Activated CD8-positive, alpha-beta memory T cell treated with anti-CD3 and anti-CD28 coated beads, Interleukin-2, amount 10 ng/mL, durations not matched to agents 7 days and 5 days (primary cell): ENCODE measurements around the gene CPLANE1. TPM values are rescaled to one million over a fixed set of nuclear protein-coding genes. Genes with fewer than 3 reads are reported as not detected.
"Not testable (repeated sequence)": the region's sequence is repeated elsewhere in the genome, so short reads cannot be mapped to it uniquely, and the experiment has no call there.

Experiments
- ATAC-seq: fragments of 150-1000 bp; cut with Tn5 transposase; one replicate; pipeline ENCODE4 v1.10.0; 2021; ENCODE audit warnings: moderate library complexity
- CTCF ChIA-PET: fragments of 350-600 bp; sonication (Branson Sonifier 250); formaldehyde crosslinking; loops from one replicate; lab custom pipeline; 2021; ENCODE audit warnings: antibody characterized with exemption; lab: Charles Lee
- DNase-seq: peaks from one replicate; pipeline ENCODE4 v3.0.0-alpha.2; 2020
- H3K27ac Mint-ChIP-seq: one replicate; pipeline ENCODE4 v1.8.0; 2021; ENCODE audit warnings: mild to moderate bottlenecking, mixed read lengths
- H3K27me3 Mint-ChIP-seq: one replicate; pipeline ENCODE4 v1.8.0; 2021; ENCODE audit warnings: mixed read lengths
- H3K36me3 Mint-ChIP-seq: one replicate; pipeline ENCODE4 v1.8.0; 2021; ENCODE audit warnings: mild to moderate bottlenecking, mixed read lengths
- H3K4me1 Mint-ChIP-seq: one replicate; pipeline ENCODE4 v1.8.0; 2021; ENCODE audit warnings: mixed read lengths
- H3K4me3 Mint-ChIP-seq: one replicate; pipeline ENCODE4 v1.8.0; 2021; ENCODE audit warnings: mild to moderate bottlenecking, moderate library complexity, mixed read lengths
- H3K9me3 Mint-ChIP-seq: one replicate; pipeline ENCODE4 v1.8.0; 2022; ENCODE audit warnings: low read depth, mixed read lengths
- total RNA-seq, 2 experiments: library from RNA; stranded (reverse); gene quantifications; one replicate each; pipeline ENCODE4 v1.2.3, GENCODE V29; 2021

CPLANE1 gene
- total RNA-seq, 2 experiments from 2014 or later: 8.0 to 9.3 TPM

GRCh38 chr5:37093795-37094194 lies 155.4 kb downstream of the CPLANE1 start:
- H3K27ac Mint-ChIP-seq, H3K27me3 Mint-ChIP-seq, H3K9me3 Mint-ChIP-seq, ATAC-seq, DNase-seq, CTCF ChIA-PET, H3K4me1 Mint-ChIP-seq, H3K4me3 Mint-ChIP-seq: not testable (repeated sequence)
- peaks cover 17% of the 10 kb centered on the region for H3K36me3 Mint-ChIP-seq

- ATAC-seq: no peak
- CTCF ChIA-PET: no interaction called here
- H3K27me3 Mint-ChIP-seq: no peaks in the 10 kb centered on the region
- H3K4me1 Mint-ChIP-seq: no peaks in the 10 kb centered on the region
- no peak for DNase-seq
- H3K4me3 Mint-ChIP-seq: no peak overlapping the region
- H3K27ac Mint-ChIP-seq: no peak overlapping the region
- H3K9me3 Mint-ChIP-seq: no peaks in the 10 kb centered on the region
- peaks cover 2% of the 10 kb centered on the region for H3K36me3 Mint-ChIP-seq
These were observed 158.4 kb downstream of the CPLANE1 start for GRCh38 chr5:37090781-37091180.

- H3K27ac Mint-ChIP-seq: no peak overlapping the region
- peaks cover 2% of the 10 kb centered on the region for H3K36me3 Mint-ChIP-seq
- no peaks in the 10 kb centered on the region for H3K27me3 Mint-ChIP-seq
- H3K4me3 Mint-ChIP-seq: no peak overlapping the region
- no peaks in the 10 kb centered on the region for H3K4me1 Mint-ChIP-seq
- no peaks in the 10 kb centered on the region for H3K9me3 Mint-ChIP-seq
- DNase-seq (no peak), ATAC-seq (no peak)
- CTCF ChIA-PET: no interaction called here
These were observed 159.0 kb downstream of the CPLANE1 start for GRCh38 chr5:37090123-37090726.

- Mint-ChIP-seq H3K27me3 (no peaks in the 10 kb centered on the region), H3K27ac (no peak overlapping the region), H3K9me3 (no peaks in the 10 kb centered on the region), H3K36me3 (peaks cover 9% of the 10 kb centered on the region), H3K4me1 (no peaks in the 10 kb centered on the region), H3K4me3 (no peak overlapping the region)
- CTCF ChIA-PET: no interaction called here
- no peak for DNase-seq
- ATAC-seq: no peak
These were observed 161.2 kb downstream of the CPLANE1 start for GRCh38 chr5:37088009-37088408.

GRCh38 chr5:37086466-37087173 lies 162.6 kb downstream of the CPLANE1 start:
- Mint-ChIP-seq H3K9me3 (no peaks in the 10 kb centered on the region), H3K27me3 (no peaks in the 10 kb centered on the region), H3K27ac (no peak overlapping the region), H3K4me1 (no peaks in the 10 kb centered on the region), H3K36me3 (peaks cover 11% of the 10 kb centered on the region), H3K4me3 (no peak overlapping the region)
- CTCF ChIA-PET: no interaction called here
- ATAC-seq: no peak
- DNase-seq: no peak

- H3K4me1 Mint-ChIP-seq, H3K9me3 Mint-ChIP-seq: not testable (repeated sequence)
These were observed 163.2 kb downstream of the CPLANE1 start for GRCh38 chr5:37086026-37086425.

GRCh38 chr5:37082977-37083376 lies 166.2 kb downstream of the CPLANE1 start:
- peaks cover 29% of the 10 kb centered on the region for H3K36me3 Mint-ChIP-seq
- H3K27ac Mint-ChIP-seq, ATAC-seq, H3K4me3 Mint-ChIP-seq, H3K9me3 Mint-ChIP-seq, H3K4me1 Mint-ChIP-seq, CTCF ChIA-PET, H3K27me3 Mint-ChIP-seq, DNase-seq: not testable (repeated sequence)

More at GRCh38 chr5:37086026-37086425, 163.2 kb downstream of the CPLANE1 start:
- CTCF ChIA-PET, ATAC-seq, DNase-seq, H3K27me3 Mint-ChIP-seq, H3K27ac Mint-ChIP-seq, H3K4me3 Mint-ChIP-seq: not testable (repeated sequence)
- H3K36me3 Mint-ChIP-seq: peaks cover 12% of the 10 kb centered on the region

- Mint-ChIP-seq H3K27me3 (no peaks in the 10 kb centered on the region), H3K36me3 (peaks cover 31% of the 10 kb centered on the region), H3K9me3 (peaks cover 2% of the 10 kb centered on the region), H3K27ac (no peak overlapping the region), H3K4me1 (no peaks in the 10 kb centered on the region), H3K4me3 (no peak overlapping the region)
- no peak for DNase-seq
- CTCF ChIA-PET: no interaction called here
- ATAC-seq: no peak
These were observed 168.5 kb downstream of the CPLANE1 start for GRCh38 chr5:37080697-37081096.

- Mint-ChIP-seq H3K9me3 (peaks cover 2% of the 10 kb centered on the region), H3K36me3 (peaks cover 22% of the 10 kb centered on the region), H3K27ac (no peak overlapping the region), H3K4me3 (no peak overlapping the region), H3K27me3 (no peaks in the 10 kb centered on the region), H3K4me1 (no peaks in the 10 kb centered on the region)
- DNase-seq: no peak
- no peak for ATAC-seq
- CTCF ChIA-PET: no interaction called here
These were observed 172.0 kb downstream of the CPLANE1 start for GRCh38 chr5:37077146-37077545.

GRCh38 chr5:37075399-37075950 lies 173.7 kb downstream of the CPLANE1 start:
- Mint-ChIP-seq H3K36me3 (peaks cover 16% of the 10 kb centered on the region), H3K9me3 (peaks cover 2% of the 10 kb centered on the region), H3K27me3 (no peaks in the 10 kb centered on the region), H3K4me3 (no peak overlapping the region), H3K27ac (no peak overlapping the region), H3K4me1 (no peaks in the 10 kb centered on the region)
- CTCF ChIA-PET: no interaction called here
- DNase-seq: no peak
- ATAC-seq: no peak

- DNase-seq (no peak), ATAC-seq (no peak)
- no peaks in the 10 kb centered on the region for H3K9me3 Mint-ChIP-seq
- H3K27me3 Mint-ChIP-seq: no peaks in the 10 kb centered on the region
- no peaks in the 10 kb centered on the region for H3K4me1 Mint-ChIP-seq
- no peak overlapping the region for H3K27ac Mint-ChIP-seq
- peaks cover 1% of the 10 kb centered on the region for H3K36me3 Mint-ChIP-seq
- CTCF ChIA-PET: no interaction called here
- no peak overlapping the region for H3K4me3 Mint-ChIP-seq
These were observed 177.1 kb downstream of the CPLANE1 start for GRCh38 chr5:37071901-37072581.

- no peaks in the 10 kb centered on the region for H3K27me3 Mint-ChIP-seq
- ATAC-seq (no peak), DNase-seq (no peak)
- no peaks in the 10 kb centered on the region for H3K9me3 Mint-ChIP-seq
- no peak overlapping the region for H3K4me3 Mint-ChIP-seq
- H3K4me1 Mint-ChIP-seq: no peaks in the 10 kb centered on the region
- no peak overlapping the region for H3K27ac Mint-ChIP-seq
- CTCF ChIA-PET: no interaction called here
- peaks cover 1% of the 10 kb centered on the region for H3K36me3 Mint-ChIP-seq
These were observed 177.7 kb downstream of the CPLANE1 start for GRCh38 chr5:37071487-37071886.

- Mint-ChIP-seq H3K9me3 (no peaks in the 10 kb centered on the region), H3K36me3 (peaks cover 21% of the 10 kb centered on the region), H3K4me1 (no peaks in the 10 kb centered on the region), H3K27ac (no peak overlapping the region), H3K4me3 (no peak overlapping the region), H3K27me3 (no peaks in the 10 kb centered on the region)
- DNase-seq: no peak
- CTCF ChIA-PET: no interaction called here
- no peak for ATAC-seq
These were observed 184.7 kb downstream of the CPLANE1 start for GRCh38 chr5:37064442-37064841.

GRCh38 chr5:37063739-37064138 lies 185.4 kb downstream of the CPLANE1 start:
- DNase-seq: no peak
- H3K4me1 Mint-ChIP-seq: no peaks in the 10 kb centered on the region
- H3K4me3 Mint-ChIP-seq: no peak overlapping the region
- CTCF ChIA-PET: no interaction called here
- H3K36me3 Mint-ChIP-seq: peaks cover 26% of the 10 kb centered on the region
- H3K27ac Mint-ChIP-seq: no peak overlapping the region
- no peak for ATAC-seq
- no peaks in the 10 kb centered on the region for H3K27me3 Mint-ChIP-seq
- H3K9me3 Mint-ChIP-seq: no peaks in the 10 kb centered on the region
